Lower leg skin (tissue), 4 donors: ENCODE results near the gene OSTM1. TPM values are rescaled to one million over a fixed set of nuclear protein-coding genes. Genes with fewer than 3 reads are reported as not detected.
"Not testable (repeated sequence)": the region's sequence is repeated elsewhere in the genome, so short reads cannot be mapped to it uniquely, and the experiment has no call there.

Experiments used
- DNase-seq, 2 donors: peaks; one replicate each; pipeline ENCODE4 v3.0.0-alpha.2; 2019; ENCODE audit warnings: low spot score in 2 of 2
- H3K4me3 ChIP-seq: fragments of 200-600 bp; sonication (generic); 2 replicates; pipeline ENCODE4 v1.5.1; 2017; ENCODE audit warnings: mild to moderate bottlenecking, low read depth; ENCODE audit not compliant: poor library complexity, severe bottlenecking
- POLR2A ChIP-seq, 2 donors: fragments of 450-650 bp; IDR thresholded peaks; one replicate each; pipeline ENCODE4 v1.6.1; 2016 to 2017; ENCODE audit warnings: antibody characterized with exemption in 2 of 2, mild to moderate bottlenecking in 1 of 2, moderate library complexity in 1 of 2
- WGBS, 2 donors: methylation state at CpG; one replicate each; pipeline ENCODE4 v1.1.5; 2018; 5-methylcytosine and 5-hydroxymethylcytosine counted together
- intact Hi-C: fragments of 100-400 bp; cut with DNase I; formaldehyde crosslinking; loops from one replicate; pipeline ENCODE4 v1.15.0; 2023; ENCODE audit warnings: low total_unique reads
- total RNA-seq, 4 donors: library from RNA; depleted of rRNA; stranded (reverse); fragments of >200 nt; gene quantifications; one replicate each; pipeline ENCODE4 v1.1.0, GENCODE V29; 2016
- TF ChIP-seq, protein P1 (sequence below), 3 donors: fragments of 450-650 bp; IDR thresholded peaks; one replicate each; pipeline ENCODE4 v1.5.1; 2016; ENCODE audit warnings: antibody characterized with exemption in 3 of 3, mild to moderate bottlenecking in 3 of 3, moderate library complexity in 2 of 3

The OSTM1 gene
- total RNA-seq, 4 donors from 2014 or later, result 21.0 to 134 (median 61.6) TPM

- H3K4me3 ChIP-seq, result no peak overlapping the region
- TF ChIP-seq, protein P1, sequence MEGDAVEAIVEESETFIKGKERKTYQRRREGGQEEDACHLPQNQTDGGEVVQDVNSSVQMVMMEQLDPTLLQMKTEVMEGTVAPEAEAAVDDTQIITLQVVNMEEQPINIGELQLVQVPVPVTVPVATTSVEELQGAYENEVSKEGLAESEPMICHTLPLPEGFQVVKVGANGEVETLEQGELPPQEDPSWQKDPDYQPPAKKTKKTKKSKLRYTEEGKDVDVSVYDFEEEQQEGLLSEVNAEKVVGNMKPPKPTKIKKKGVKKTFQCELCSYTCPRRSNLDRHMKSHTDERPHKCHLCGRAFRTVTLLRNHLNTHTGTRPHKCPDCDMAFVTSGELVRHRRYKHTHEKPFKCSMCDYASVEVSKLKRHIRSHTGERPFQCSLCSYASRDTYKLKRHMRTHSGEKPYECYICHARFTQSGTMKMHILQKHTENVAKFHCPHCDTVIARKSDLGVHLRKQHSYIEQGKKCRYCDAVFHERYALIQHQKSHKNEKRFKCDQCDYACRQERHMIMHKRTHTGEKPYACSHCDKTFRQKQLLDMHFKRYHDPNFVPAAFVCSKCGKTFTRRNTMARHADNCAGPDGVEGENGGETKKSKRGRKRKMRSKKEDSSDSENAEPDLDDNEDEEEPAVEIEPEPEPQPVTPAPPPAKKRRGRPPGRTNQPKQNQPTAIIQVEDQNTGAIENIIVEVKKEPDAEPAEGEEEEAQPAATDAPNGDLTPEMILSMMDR (IDR thresholded peaks at IDR 0.05), result no peak
- no peak for TF ChIP-seq POLR2A (IDR thresholded peaks at IDR 0.05)
- no peak for DNase-seq
- intact Hi-C loops, result no loop called here
- WGBS, 2 donors, result 78 to 80% methylated on average over 7 of the region's 7 CpGs
Observed at GRCh38 chr6:108001696-108002231, 72.8 kb downstream of the OSTM1 start.

DNA sequence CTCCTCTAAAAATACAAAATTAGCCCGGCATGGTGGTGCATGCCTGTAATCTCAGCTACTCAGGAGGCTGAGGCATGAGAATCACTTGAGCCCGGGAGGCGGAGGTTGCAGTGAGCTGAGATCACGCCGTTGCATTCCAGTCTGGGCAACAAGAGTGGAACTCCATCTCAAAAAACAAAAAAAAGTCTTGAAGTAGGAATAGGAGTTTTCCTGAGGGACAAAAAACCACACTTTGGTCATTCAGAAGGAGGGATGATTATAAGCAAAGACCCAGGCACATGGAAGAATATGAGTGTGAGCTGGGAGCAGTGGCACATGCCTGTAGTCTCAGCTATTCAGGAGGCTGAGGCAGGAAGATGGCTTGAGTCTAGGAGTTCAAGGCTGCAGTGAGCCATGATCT lies 74.3 kb downstream of the OSTM1 start:
- DNase-seq, intact Hi-C loops, H3K4me3 ChIP-seq: not testable (repeated sequence)
- 92 to 95% methylated on average over 5 of the region's 5 CpGs for WGBS, 2 donors

DNA sequence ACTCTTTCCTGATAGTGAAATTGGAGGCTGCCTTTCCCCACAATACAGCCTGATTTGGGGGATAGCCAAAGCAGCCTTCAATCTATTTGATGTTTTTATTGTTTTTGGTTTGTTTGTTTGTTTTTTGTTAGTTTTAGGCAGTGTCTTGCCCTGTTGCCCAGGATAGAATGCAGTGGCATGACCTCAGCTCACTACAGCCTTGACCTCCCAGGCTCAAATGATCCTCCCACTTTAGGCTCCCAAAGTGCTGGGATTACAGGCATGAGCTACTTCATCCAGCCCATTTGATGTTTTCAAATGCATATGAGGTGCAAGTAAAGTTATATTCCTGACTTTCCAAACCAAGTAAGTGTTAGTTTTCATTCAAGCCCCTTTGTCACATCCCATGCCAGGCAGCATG lies 75.2 kb downstream of the OSTM1 start:
- TF ChIP-seq, protein P1 (IDR thresholded peaks at IDR 0.05), result no peak
- no peak for TF ChIP-seq POLR2A (IDR thresholded peaks at IDR 0.05)
- no peak for DNase-seq
- intact Hi-C loops, result no loop called here
- H3K4me3 ChIP-seq, result no peak overlapping the region

- no peak for TF ChIP-seq POLR2A (IDR thresholded peaks at IDR 0.05)
- TF ChIP-seq, protein P1 (IDR thresholded peaks at IDR 0.05), result no peak
- no peak for DNase-seq
- intact Hi-C loops, result no loop called here
- WGBS, 2 donors, result 63 to 74% methylated on average over 9 of the region's 9 CpGs
- no peak overlapping the region for H3K4me3 ChIP-seq
Observed at GRCh38 chr6:107991772-107992550, 82.6 kb downstream of the OSTM1 start.

Other genes starting within 250 kb of the OSTM1 start
- gene SEC63, start 116.5 kb downstream of the OSTM1 start, total RNA-seq, result 10 to 100 TPM; 11.4 to 31.9 (median 15.6) TPM
- gene NR2E1, start 91.3 kb upstream of the OSTM1 start, total RNA-seq, result not detected
- gene SNX3, start 186.3 kb upstream of the OSTM1 start, total RNA-seq, result 100 to 1,000 TPM in 2 of 4 donors, 10 to 100 TPM in 2; 94.6 to 127 (median 100) TPM
- 1 to 10 TPM; 2.1 to 6.2 (median 2.8) TPM for gene AFG1L, start 220.3 kb upstream of the OSTM1 start, total RNA-seq